ENCODE data around the gene DUSP22. TPM values are rescaled to one million over a fixed set of nuclear protein-coding genes. Genes with fewer than 3 reads are reported as not detected.

Gene DUSP22
- total RNA-seq, 4 donors from 2014 or later, result 67.0 to 97.3 (median 78.0) TPM

DNA sequence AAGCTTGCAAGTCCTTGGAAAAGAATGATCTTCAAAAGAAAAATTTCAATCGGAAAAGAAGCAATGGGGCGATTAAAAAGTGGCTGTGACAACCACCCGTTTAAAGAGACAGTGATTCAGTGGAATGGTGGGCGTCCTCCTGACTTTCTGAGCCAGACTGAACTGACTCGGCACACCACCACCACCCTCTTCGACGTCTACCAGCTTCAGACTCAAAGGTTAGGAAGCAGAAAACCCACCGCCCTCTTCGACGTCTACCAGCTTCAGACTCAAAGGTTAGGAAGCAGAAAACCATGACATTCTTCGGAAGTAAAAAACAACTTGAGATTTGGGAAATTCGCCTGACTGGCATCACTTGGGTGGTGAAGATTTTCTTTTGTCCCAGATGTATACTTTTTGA is 71.0 kb downstream of the DUSP22 start:
- Histone ChIP-seq H3K36me3 (no peaks in the 10 kb centered on the region), H3K4me1 (no peaks in the 10 kb centered on the region), H3K9me3 (peaks cover 0 to 22% (median 0%) of the 10 kb centered on the region in 3 donors), H3K27ac (no peak overlapping the region), H3K4me3 (no peak overlapping the region), H3K27me3 (peaks cover 50% of the 10 kb centered on the region)
- ATAC-seq, result no peak
- TF ChIP-seq, protein P1, sequence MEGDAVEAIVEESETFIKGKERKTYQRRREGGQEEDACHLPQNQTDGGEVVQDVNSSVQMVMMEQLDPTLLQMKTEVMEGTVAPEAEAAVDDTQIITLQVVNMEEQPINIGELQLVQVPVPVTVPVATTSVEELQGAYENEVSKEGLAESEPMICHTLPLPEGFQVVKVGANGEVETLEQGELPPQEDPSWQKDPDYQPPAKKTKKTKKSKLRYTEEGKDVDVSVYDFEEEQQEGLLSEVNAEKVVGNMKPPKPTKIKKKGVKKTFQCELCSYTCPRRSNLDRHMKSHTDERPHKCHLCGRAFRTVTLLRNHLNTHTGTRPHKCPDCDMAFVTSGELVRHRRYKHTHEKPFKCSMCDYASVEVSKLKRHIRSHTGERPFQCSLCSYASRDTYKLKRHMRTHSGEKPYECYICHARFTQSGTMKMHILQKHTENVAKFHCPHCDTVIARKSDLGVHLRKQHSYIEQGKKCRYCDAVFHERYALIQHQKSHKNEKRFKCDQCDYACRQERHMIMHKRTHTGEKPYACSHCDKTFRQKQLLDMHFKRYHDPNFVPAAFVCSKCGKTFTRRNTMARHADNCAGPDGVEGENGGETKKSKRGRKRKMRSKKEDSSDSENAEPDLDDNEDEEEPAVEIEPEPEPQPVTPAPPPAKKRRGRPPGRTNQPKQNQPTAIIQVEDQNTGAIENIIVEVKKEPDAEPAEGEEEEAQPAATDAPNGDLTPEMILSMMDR (IDR thresholded peaks at IDR 0.05), result no peak
- TF ChIP-seq POLR2AphosphoS5 (IDR thresholded peaks at IDR 0.05), result no peak
- no peak for TF ChIP-seq EP300 (IDR thresholded peaks at IDR 0.05)
- TF ChIP-seq POLR2A (IDR thresholded peaks at IDR 0.05), result no peak
- WGBS, 2 donors (ENCODE audit: low coverage in 1 of 2), result 78 to 79% methylated on average over 12 of the region's 12 CpGs

DNA sequence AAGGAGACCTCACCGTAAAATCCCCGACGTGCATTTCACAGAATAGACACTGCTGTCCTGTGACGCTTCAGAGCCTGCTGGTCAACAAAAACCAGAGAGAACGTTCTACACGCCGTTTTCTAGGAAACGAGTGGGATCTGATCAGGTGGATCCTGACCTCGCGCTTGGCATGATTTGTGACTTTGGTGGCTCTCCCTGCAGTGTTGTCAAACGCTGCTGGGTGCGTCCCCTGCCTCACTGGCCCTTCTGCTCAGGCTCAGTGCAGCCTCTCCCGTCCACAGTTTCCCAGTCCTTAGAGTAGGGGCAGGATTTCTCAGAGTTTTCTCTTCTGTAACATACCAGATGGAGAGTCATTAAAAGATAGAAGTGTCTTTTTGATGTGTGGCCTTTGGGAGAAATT is 71.6 kb downstream of the DUSP22 start:
- Histone ChIP-seq H3K27me3 (peaks cover 56% of the 10 kb centered on the region), H3K36me3 (no peaks in the 10 kb centered on the region), H3K4me1 (no peaks in the 10 kb centered on the region), H3K4me3 (no peak overlapping the region), H3K27ac (no peak overlapping the region), H3K9me3 (peaks cover 0 to 22% (median 0%) of the 10 kb centered on the region in 3 donors)
- no peak for ATAC-seq
- no peak for TF ChIP-seq EP300 (IDR thresholded peaks at IDR 0.05)
- TF ChIP-seq POLR2A (IDR thresholded peaks at IDR 0.05), result no peak
- no peak for TF ChIP-seq POLR2AphosphoS5 (IDR thresholded peaks at IDR 0.05)
- TF ChIP-seq, protein P1 (IDR thresholded peaks at IDR 0.05), result no peak
- WGBS, 2 donors (ENCODE audit: low coverage in 1 of 2), result 84% methylated on average over 13 of the region's 13 CpGs

DNA sequence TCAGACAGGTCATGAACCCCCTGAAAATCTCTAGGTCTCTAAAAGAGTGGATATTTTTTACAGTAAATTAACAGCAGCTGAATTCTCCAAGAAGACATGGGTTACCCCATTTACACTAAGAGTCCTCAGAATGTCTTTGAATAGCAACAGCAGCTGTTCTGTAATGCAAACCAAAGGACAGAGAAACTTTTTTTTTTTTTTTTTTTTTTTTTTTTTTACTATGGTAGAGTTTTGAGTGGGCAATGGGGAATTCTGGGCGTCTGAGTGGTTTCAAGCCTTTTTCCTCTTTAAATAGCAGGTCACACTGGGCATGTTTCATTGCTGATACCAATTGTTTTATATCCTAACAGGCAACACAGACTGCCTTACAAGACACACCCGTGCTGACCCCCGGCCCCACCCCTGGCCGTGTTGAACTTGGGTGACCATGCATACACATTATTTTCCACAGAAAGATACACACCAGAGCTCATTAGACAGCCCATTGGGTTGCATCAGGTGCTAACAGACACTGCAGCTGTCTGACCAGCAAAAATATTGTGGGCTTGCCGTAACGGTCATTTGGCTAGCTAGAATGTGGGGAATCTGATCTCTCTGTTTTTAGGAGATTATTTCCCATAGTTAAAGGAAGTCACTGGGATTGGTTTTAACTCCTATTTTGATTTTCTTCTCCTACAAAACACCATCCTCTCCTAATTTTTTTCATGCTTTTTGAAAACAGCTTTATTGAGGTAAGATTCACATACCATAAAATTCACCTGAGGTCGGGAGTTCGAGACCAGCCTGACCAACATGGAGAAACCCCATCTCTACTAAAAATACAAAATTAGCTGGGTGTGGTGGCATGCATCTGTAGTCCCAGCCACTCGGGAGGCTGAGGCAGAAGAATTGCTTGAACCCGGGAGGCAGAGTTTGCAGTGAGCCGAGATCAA is 72.6 kb downstream of the DUSP22 start:
- no peak overlapping the region for H3K27ac ChIP-seq
- WGBS, 2 donors (ENCODE audit: low coverage in 1 of 2), result 67% methylated on average over 9 to 11 of the region's 11 CpGs
- no peak overlapping the region for H3K4me3 ChIP-seq
- TF ChIP-seq, protein P1 (IDR thresholded peaks at IDR 0.05), result no peak
- no peak for TF ChIP-seq POLR2AphosphoS5 (IDR thresholded peaks at IDR 0.05)
- no peak for TF ChIP-seq POLR2A (IDR thresholded peaks at IDR 0.05)
- TF ChIP-seq EP300 (IDR thresholded peaks at IDR 0.05), result no peak
- ATAC-seq, result no peak
- H3K27me3 ChIP-seq, result peaks cover 66% of the 10 kb centered on the region
- H3K9me3 ChIP-seq, result peaks cover 0 to 22% (median 0%) of the 10 kb centered on the region in 3 donors
- no peaks in the 10 kb centered on the region for H3K36me3 ChIP-seq
- H3K4me1 ChIP-seq, result no peaks in the 10 kb centered on the region

DNA sequence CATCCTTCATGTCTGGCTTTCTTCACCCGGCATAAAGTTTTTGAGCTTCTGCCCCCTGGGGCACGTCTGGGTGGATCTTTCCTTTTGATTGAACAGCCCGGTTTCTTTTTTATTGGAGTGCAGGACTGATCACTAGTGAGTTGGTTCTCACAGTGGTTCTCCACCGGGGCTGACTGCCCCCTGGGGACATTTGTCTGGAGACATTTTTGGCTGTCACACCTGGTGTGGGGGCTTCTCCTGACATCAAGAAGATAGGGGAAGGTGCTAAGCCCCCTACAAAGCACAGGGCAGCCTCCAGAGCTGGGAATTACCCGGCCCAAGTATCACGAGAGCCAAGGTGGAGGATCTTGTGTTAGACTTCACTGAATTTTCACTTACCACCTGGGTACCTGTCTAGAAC is 73.5 kb downstream of the DUSP22 start:
- 64 to 65% methylated on average over 4 to 6 of the region's 6 CpGs for WGBS, 2 donors (ENCODE audit: low coverage in 1 of 2)

More for the DNA sequence above, 73.5 kb downstream of the DUSP22 start:
- H3K27ac ChIP-seq, result no peak overlapping the region
- H3K27me3 ChIP-seq, result peaks cover 75% of the 10 kb centered on the region
- no peak for ATAC-seq
- no peaks in the 10 kb centered on the region for H3K4me1 ChIP-seq
- peaks cover 0 to 22% (median 0%) of the 10 kb centered on the region in 3 donors for H3K9me3 ChIP-seq
- no peak overlapping the region for H3K4me3 ChIP-seq
- H3K36me3 ChIP-seq, result no peaks in the 10 kb centered on the region
- no peak for TF ChIP-seq POLR2AphosphoS5 (IDR thresholded peaks at IDR 0.05)
- no peak for TF ChIP-seq EP300 (IDR thresholded peaks at IDR 0.05)
- TF ChIP-seq, protein P1 (IDR thresholded peaks at IDR 0.05), result no peak
- TF ChIP-seq POLR2A (IDR thresholded peaks at IDR 0.05), result no peak
